AG09309 (cell line): ENCODE data around the gene L3MBTL3.

ENCODE experiments used
- DNase-seq: peaks from one replicate; pipeline ENCODE4 v3.0.0-alpha.2; 2010; ENCODE audit warnings: low read depth
- H3K4me3 ChIP-seq: 2 replicates; pipeline ENCODE4 v1.5.1; 2011; ENCODE audit warnings: mild to moderate bottlenecking, low read depth, low read length, moderate library complexity; ENCODE audit not compliant: control insufficient read depth
- CTCF ChIP-seq: IDR thresholded peaks from 2 replicates; pipeline ENCODE4 v1.5.1; 2011; ENCODE audit warnings: mild to moderate bottlenecking, low read depth, low read length, inconsistent platforms; ENCODE audit not compliant: insufficient read depth, control insufficient read depth; ENCODE audit errors: missing control alignments

Gene L3MBTL3

DNA sequence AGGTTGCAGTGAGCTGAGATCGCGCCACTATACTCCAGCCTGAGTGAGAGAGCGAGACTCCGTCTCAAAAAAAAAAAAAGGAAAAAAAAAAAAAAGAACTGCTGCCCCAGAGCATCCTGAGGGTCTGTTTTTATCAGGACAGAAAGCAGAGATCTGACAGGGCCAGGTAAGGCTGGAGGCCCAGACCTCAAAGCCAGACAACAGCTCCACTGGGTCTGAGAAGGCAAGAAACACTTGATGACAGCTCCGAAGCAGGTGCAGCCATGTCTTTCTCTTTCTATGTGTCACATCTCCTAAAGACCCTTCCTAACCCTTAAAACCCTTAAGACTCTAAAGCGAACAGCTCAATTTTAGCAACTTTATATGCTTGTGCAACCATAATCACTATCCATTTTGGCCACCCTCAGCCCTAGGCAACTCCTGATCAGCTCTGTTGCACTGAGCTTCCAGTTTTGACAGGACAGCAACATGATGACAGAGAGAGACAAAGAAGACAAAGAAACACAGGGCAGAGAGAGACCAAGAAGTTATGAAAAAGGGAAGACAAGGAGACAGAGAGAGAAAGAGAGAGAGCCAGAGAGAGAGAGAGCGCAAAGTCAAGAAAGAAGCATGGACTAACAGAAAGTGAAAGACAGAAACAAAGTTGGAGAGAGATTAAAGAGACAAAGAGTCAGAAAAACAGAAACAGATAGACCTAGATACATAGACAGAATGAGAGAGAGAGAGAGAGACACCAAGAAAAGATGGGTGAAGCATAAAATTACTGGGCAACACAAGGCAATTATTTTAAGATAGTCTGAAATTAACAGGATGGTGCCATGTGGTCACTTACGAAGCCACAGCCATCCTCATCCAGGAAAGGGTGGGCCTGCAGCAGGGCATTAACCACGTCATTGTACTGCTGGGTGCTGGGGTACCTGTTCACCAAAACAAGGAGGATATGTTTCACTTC is 165.2 kb downstream of the L3MBTL3 start:
- no peak overlapping the region for H3K4me3 ChIP-seq
- no peak for DNase-seq
- TF ChIP-seq CTCF: no peak

- no peak for TF ChIP-seq CTCF
- no peak overlapping the region for H3K4me3 ChIP-seq
- DNase-seq: no peak
Observed at GRCh38 chr6:130185658-130186057, 167.3 kb downstream of the L3MBTL3 start.

GRCh38 chr6:130187335-130188206 is 169.2 kb downstream of the L3MBTL3 start:
- no peak for DNase-seq
- H3K4me3 ChIP-seq: no peak overlapping the region
- TF ChIP-seq CTCF: no peak

GRCh38 chr6:130188207-130188899 is 170.0 kb downstream of the L3MBTL3 start:
- TF ChIP-seq CTCF: no peak
- DNase-seq: no peak
- H3K4me3 ChIP-seq: no peak overlapping the region

- DNase-seq: no peak
- TF ChIP-seq CTCF: no peak
- H3K4me3 ChIP-seq: no peak overlapping the region
Observed at GRCh38 chr6:130189531-130190397, 171.4 kb downstream of the L3MBTL3 start.
